ENCODE measurements around the gene WDR64. TPM values are rescaled to one million over a fixed set of nuclear protein-coding genes. Genes with fewer than 3 reads are reported as not detected.

Gene WDR64
- total RNA-seq, 1 donor from 2014 or later, result not detected

DNA sequence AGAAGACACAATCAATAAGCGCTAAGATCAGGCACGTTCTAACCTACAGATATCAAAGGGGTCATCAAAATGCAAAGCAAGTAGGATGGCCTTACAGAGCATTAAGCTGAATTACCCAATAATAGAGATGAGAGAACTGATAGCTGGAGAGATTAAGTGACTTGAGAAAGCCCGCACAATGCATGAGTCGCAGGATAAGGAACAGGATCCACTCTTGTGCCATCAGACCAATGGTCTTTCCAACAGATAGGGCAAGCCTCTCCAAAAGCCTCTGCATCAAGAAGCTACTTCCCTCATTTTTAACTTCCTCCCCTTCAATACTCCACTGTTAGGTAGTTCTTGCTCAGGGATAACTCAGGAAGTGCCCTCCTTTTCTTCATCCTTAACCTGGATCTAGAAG is 14.5 kb upstream of the WDR64 start:
- Mint-ChIP-seq H3K27me3 (ENCODE audit: low read depth) (no peaks in the 10 kb centered on the region), H3K36me3 (ENCODE audit: low read depth) (peaks cover 30% of the 10 kb centered on the region), H3K9me3 (peaks cover 11% of the 10 kb centered on the region), H3K27ac (ENCODE audit: unreplicated experiment) (no peak overlapping the region), H3K4me1 (peaks cover 33% of the 10 kb centered on the region), H3K4me3 (peak overlapping the region; percentile 80)
- TF ChIP-seq, protein P1, sequence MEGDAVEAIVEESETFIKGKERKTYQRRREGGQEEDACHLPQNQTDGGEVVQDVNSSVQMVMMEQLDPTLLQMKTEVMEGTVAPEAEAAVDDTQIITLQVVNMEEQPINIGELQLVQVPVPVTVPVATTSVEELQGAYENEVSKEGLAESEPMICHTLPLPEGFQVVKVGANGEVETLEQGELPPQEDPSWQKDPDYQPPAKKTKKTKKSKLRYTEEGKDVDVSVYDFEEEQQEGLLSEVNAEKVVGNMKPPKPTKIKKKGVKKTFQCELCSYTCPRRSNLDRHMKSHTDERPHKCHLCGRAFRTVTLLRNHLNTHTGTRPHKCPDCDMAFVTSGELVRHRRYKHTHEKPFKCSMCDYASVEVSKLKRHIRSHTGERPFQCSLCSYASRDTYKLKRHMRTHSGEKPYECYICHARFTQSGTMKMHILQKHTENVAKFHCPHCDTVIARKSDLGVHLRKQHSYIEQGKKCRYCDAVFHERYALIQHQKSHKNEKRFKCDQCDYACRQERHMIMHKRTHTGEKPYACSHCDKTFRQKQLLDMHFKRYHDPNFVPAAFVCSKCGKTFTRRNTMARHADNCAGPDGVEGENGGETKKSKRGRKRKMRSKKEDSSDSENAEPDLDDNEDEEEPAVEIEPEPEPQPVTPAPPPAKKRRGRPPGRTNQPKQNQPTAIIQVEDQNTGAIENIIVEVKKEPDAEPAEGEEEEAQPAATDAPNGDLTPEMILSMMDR (conservative IDR thresholded peaks at IDR 0.05), result no peak
- DNase-seq (ENCODE audit: low read depth, low spot score), result no peak

DNA sequence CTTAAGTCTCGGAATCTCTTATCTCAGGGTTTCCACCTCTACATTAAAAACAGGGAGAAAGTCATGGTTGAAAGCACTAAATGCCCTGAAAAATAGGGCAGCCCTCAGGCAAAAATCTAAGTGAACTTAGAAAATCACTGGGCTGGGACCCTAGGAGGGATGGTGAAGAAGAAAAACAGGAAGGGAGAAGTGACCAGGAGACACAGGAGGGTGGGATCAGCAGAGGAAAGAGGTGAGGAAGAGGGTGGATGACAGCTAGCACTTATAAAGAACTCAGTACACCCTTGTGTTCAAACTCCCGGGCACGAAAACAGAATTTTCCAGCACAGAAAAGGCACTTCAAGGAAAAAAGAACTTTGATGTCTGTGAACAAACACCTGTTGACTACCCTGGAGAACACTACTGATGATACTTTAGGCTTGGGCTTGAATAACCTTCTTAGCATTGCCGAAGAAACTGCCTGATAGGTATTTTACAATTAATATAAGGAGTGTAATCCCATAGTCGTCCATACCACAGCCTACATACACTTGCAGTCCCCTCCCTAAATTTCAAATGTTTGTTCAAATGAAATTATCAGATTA is 13.9 kb upstream of the WDR64 start:
- no peak overlapping the region for H3K27ac Mint-ChIP-seq (ENCODE audit: unreplicated experiment)
- H3K4me1 Mint-ChIP-seq, result peaks cover 33% of the 10 kb centered on the region
- peaks cover 30% of the 10 kb centered on the region for H3K36me3 Mint-ChIP-seq (ENCODE audit: low read depth)
- TF ChIP-seq, protein P1 (conservative IDR thresholded peaks at IDR 0.05), result no peak
- H3K9me3 Mint-ChIP-seq, result peaks cover 11% of the 10 kb centered on the region
- H3K27me3 Mint-ChIP-seq (ENCODE audit: low read depth), result no peaks in the 10 kb centered on the region
- peak overlapping the region; percentile 80 for H3K4me3 Mint-ChIP-seq
- no peak for DNase-seq (ENCODE audit: low read depth, low spot score)

DNA sequence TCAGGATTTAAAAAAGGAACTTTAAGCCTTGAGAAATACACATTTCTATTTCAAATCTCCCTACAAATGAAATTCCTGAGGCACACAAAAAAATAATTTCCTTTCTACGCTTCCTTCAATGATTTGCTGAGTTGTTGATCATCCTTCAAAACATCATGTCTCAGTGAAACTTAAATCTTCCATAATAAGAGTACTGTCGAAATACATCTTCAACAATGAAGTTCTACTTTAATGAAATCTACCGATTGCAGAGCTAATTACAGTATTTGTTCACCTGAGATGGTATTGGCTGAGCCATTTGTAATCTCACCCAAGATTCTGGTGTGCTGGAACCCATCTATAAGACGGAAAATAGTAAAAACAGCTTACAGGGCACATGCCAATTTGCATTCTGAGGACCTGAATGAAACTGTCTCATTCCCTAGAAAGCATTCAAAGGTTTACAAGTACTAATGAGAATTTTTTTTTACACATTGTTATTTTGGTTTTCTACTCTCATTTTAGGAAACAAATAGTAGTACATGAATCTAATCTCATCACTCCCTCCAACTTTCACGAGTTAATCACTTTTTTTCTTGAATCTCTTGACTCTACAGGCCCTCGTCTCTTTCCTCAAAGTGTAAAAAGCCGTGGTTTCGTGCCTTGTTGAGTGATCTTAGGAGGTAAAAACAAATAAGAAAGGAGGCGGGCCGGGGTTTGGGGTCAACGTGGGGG is 13.0 kb upstream of the WDR64 start:
- TF ChIP-seq, protein P1 (conservative IDR thresholded peaks at IDR 0.05), result no peak
- Mint-ChIP-seq H3K4me1 (peaks cover 33% of the 10 kb centered on the region), H3K27me3 (ENCODE audit: low read depth) (no peaks in the 10 kb centered on the region), H3K36me3 (ENCODE audit: low read depth) (peaks cover 30% of the 10 kb centered on the region), H3K4me3 (peak overlapping the region; percentile 86), H3K27ac (ENCODE audit: unreplicated experiment) (peak overlapping the region; percentile 1), H3K9me3 (peaks cover 11% of the 10 kb centered on the region)
- DNase-seq (ENCODE audit: low read depth, low spot score), result no peak

DNA sequence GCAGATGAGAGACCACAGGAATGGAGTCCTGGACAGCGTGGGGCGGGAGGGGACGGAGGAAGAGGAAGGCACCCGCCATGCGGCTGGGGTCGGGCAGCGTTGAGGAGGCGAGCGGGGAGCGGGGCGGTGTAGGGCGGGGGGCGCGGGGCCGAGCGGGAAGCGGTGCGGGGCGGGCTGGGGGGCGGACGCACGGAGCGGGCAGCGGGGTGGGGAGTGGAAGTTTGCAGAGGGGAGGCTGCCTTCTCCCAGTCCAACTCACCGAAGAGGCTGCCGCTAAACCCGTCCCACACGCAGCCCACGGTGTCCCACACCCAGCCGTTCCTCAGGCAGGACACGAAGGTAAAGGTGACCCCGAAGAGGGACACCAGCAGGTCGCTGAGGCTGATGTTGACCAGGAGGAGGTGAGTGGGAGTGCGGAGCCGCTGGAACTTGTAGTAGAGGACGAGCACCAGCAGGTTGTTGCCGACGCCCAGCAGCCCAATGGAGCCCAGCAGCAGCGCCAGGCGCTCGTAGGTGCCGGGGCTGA is 12.4 kb upstream of the WDR64 start:
- Mint-ChIP-seq H3K4me1 (peaks cover 33% of the 10 kb centered on the region), H3K36me3 (ENCODE audit: low read depth) (peaks cover 26% of the 10 kb centered on the region), H3K27ac (ENCODE audit: unreplicated experiment) (peak overlapping the region; percentile 12), H3K27me3 (ENCODE audit: low read depth) (no peaks in the 10 kb centered on the region), H3K9me3 (peaks cover 11% of the 10 kb centered on the region), H3K4me3 (peak overlapping the region; percentile 86)
- TF ChIP-seq, protein P1 (conservative IDR thresholded peaks at IDR 0.05), result no peak
- DNase-seq (ENCODE audit: low read depth, low spot score), result peak; percentile 15

DNA sequence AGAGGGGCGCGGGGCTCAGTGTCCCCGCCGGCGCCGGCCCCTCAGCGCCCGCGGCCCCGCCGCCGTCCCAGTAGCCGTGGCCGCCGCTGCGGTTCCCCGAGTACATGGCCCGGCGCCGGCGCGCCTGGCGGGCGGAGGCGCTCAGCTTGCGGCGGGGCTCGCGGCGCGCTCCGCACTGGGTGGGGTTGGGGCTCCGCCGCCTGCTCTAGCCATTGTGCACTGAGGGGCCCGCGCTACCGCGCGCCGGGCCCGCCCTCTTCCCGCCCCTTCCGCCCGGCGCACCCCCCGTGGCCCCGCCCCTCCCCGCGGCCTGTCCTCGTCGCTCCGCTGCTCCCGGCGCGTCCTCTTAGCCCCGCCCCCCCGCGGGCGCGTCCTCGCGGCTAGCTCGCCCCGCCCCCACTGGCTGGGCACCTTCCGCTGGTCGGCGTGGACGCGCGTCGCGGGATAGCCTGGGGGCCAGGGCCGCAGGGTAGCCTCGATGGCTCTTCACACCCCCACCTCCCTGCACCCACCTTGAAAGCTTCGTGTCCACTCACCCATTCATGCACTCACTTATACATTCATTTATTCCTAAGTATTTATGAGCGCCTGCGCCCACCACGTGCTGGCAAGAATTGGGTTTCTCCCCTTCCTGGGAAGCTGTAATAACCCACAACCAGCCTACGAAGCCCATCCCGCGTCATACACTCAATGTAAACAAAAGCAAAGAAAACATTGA is 11.8 kb upstream of the WDR64 start, which contains the start of the genes CHML and OPN3:
CHML (minus strand) TSS at position 221 of the 718 bp plus-strand sequence. CDS start 4,603 bp downstream, outside the sequence.
OPN3 (minus strand) TSS at position 221 of the 718 bp plus-strand sequence; CDS start at position 106, 115 bp downstream.
- H3K9me3 Mint-ChIP-seq, result peaks cover 5% of the 10 kb centered on the region
- peak within 1 kb of the TSS; percentile 12 for H3K27ac Mint-ChIP-seq (ENCODE audit: unreplicated experiment)
- H3K27me3 Mint-ChIP-seq (ENCODE audit: low read depth), result no peaks in the 10 kb centered on the region
- DNase-seq (ENCODE audit: low read depth, low spot score), result peak; percentile 90
- H3K36me3 Mint-ChIP-seq (ENCODE audit: low read depth), result peaks cover 20% of the 10 kb centered on the region
- H3K4me3 Mint-ChIP-seq, result peak within 1 kb of the TSS; percentile 86
- H3K4me1 Mint-ChIP-seq, result peaks cover 33% of the 10 kb centered on the region
- TF ChIP-seq, protein P1 (conservative IDR thresholded peaks at IDR 0.05), result peak; percentile 32

Data from neural crest cell (in vitro differentiated cells).